ENCODE measurements around the gene PLEKHH1.

The PLEKHH1 gene

GRCh38 chr14:67503331-67503730 is 29.8 kb upstream of the PLEKHH1 start:
- in situ Hi-C loops (cut with HindIII; ENCODE audit: low pct_ligation_motif_present, low pct_unique_long_range_greater_than_20kb, low sequenced_read_pairs), result no loop called here
- DNase-seq, result no peak

- in situ Hi-C loops (cut with HindIII; ENCODE audit: low pct_ligation_motif_present, low pct_unique_long_range_greater_than_20kb, low sequenced_read_pairs), result no loop called here
- DNase-seq, result no peak
Observed at GRCh38 chr14:67505254-67505653, 27.8 kb upstream of the PLEKHH1 start.

DNA sequence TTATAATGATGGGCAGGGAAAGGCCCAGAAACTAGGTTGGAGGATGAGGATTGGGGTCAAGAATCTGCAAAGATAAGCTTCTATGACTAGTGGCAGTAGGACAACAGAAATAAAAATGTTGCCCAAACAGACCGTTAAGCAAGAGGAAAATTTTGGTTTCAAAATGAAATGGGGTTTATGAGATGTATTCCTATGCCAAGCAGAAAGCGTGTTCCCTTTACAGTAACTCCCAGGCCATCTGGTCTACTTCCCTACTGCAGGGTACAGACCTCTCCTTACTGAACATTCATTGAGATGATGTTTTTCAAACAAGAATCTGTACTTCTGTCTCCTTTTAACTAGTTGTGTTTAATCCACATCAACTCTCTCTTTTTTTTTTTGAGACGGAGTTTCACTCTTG is 24.1 kb upstream of the PLEKHH1 start:
- DNase-seq, result no peak
- in situ Hi-C loops (cut with HindIII; ENCODE audit: low pct_ligation_motif_present, low pct_unique_long_range_greater_than_20kb, low sequenced_read_pairs), result no loop called here

DNA sequence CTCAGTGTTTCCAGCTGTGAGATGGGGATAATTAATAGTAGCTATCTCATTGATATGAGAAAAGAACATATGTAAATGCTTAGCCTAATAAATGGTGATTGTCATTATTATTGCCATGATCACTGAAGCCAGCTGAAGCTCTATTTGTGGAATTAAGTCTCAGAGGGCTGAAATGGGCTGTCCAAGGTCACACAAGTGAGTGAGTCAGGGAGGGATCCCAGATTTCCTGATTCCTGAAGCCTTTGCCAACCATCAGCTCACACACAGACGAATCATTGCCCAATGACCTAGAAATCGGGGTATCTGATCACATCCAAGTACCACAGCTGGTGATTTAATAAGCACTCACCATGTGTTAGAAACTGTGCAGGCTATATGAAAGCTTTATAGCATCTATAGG is 23.0 kb upstream of the PLEKHH1 start:
- no peak for DNase-seq
- in situ Hi-C loops (cut with HindIII; ENCODE audit: low pct_ligation_motif_present, low pct_unique_long_range_greater_than_20kb, low sequenced_read_pairs), result no loop called here

DNA sequence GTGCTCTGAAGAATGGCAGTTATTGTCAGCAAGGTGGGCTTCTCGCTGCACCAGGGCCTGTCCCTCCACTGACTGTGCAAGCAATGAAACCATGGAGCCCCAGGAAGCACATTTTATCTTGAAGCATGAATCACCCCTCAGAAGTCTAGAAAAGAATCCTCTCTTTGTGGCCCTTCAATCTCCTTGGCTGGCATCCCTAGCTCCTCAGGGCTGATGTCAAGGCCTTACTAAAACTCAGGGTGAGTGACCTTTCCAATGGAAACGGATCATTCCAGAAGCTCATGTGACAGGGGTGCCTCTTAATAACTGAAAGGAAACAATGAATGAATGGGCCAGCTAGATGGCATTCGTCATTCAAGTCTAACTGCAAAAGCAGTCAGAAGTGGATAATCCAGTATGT is 22.3 kb upstream of the PLEKHH1 start:
- no peak for DNase-seq
- in situ Hi-C loops (cut with HindIII; ENCODE audit: low pct_ligation_motif_present, low pct_unique_long_range_greater_than_20kb, low sequenced_read_pairs), result no loop called here

DNA sequence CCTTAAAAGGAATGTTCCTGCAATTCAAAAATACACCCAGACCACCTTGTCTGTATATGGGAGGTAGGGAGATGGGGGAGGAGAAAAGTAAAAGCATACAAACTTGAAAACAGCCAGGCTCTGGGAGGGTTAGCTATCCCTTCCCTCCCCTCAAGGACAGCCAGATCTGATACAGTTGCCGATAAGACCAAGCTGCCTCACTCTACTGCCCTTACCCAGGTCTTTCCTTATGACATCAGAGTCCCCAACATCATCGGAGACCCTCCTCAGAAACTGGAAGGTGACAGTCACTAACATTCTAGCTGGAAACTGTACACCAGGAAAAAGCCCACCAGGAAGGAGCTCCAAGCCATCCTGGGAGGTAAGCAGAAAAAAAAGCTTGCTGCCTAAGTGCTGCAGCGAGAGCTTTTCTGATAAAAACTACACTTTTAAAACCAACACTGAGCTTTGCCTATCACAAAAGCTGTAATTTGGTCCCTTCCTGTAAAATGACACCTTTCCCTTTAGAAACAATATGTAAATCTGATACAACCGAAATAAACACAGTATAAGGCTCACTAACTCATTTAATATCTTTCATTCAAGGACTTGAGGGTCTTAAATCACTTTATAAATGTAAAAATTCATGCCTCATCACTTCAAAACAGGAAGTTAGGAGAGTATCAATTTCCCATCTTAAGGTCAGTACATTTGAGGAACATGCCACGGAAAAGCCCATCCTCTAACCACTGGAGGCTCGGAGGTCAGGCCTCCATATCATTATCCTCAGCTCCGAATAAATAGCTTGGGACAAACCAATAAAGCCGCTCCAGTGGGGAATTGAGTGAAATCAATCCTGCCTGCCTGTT is 20.4 kb upstream of the PLEKHH1 start:
- in situ Hi-C loops (cut with HindIII; ENCODE audit: low pct_ligation_motif_present, low pct_unique_long_range_greater_than_20kb, low sequenced_read_pairs), result no loop called here
- no peak for DNase-seq

DNA sequence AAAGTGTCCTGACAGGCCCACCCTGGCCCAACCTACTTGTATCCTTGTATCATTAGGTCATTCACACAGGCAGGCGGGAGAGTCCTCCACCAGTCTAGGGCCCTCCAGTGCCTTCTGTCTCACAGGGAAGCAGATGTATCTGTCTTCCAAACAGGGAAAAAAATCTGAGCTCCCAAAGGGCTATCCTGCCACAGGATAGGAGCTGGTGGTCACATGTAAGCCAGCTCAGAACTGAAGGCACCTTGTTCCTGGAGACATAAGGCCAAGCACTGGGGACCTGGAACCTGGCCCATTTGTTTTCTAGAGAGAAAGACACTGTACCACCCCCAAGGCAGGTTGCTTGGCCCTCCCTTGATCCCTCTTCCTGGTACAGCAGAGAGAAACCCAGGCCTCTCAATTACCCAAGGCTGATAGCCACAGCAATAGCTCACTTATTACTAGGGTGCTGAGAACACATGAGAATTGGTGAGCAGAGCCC is 19.4 kb upstream of the PLEKHH1 start:
- DNase-seq, result no peak
- in situ Hi-C loops (cut with HindIII; ENCODE audit: low pct_ligation_motif_present, low pct_unique_long_range_greater_than_20kb, low sequenced_read_pairs), result no loop called here

- in situ Hi-C loops (cut with HindIII; ENCODE audit: low pct_ligation_motif_present, low pct_unique_long_range_greater_than_20kb, low sequenced_read_pairs), result no loop called here
- no peak for DNase-seq
Observed at GRCh38 chr14:67514203-67514607, 18.9 kb upstream of the PLEKHH1 start.

- in situ Hi-C loops (cut with HindIII; ENCODE audit: low pct_ligation_motif_present, low pct_unique_long_range_greater_than_20kb, low sequenced_read_pairs), result no loop called here
- DNase-seq, result peak; percentile 42
Observed at GRCh38 chr14:67514650-67515385, 18.3 kb upstream of the PLEKHH1 start.

DNA sequence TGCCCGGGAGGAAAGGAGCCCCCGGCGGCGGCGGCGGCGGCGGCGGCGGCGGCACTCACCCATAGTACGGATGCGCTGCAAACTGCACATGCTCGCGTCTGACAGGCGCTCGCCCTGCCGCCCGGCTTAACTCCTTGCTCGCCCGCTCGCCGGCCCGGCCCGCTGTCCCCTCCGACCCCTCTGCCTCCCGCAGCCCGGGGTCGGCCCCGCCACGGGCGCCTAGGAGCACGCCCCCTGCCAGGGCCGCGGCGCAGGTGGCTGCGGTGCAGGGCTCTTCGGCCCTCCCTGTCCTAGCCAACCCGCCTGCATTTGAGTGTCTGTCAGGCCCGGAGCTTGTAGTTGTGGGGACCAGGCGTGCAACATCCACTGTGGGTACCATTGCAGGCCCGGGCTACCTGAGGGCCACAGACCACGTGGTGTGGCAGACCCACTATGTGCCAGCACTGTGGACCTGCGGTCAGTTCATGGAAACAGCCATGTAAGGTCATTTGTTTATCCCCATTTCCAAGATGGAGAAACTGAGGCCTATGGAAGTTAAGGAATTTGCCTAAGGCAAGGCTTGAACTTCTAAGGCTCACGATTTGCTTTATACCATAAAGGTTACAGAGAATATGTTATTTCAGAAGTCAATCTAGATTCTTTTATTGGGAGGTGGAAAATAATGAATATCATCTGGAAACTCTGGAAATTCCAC is 17.6 kb upstream of the PLEKHH1 start:
- no peak for DNase-seq
- in situ Hi-C loops (cut with HindIII; ENCODE audit: low pct_ligation_motif_present, low pct_unique_long_range_greater_than_20kb, low sequenced_read_pairs), result no loop called here

DNA sequence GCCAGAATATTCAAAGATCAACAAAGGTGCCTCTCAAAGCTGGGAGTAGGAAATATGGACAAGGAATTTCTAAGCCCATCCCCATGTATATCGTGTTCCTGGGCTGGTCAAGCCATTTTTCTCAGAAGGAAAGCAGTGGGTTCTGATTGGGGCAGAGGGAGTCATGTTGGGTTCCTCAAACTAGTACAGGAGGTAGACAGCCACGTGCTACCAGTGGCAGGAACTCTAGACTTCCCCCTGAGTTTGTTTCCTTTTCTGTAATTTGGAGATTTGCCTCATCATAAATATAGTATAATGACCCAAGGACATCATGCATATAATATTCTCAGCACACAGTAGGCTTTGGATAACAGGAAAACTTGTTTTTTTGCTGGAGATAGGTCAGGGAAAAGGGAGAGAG is 16.4 kb upstream of the PLEKHH1 start:
- in situ Hi-C loops (cut with HindIII; ENCODE audit: low pct_ligation_motif_present, low pct_unique_long_range_greater_than_20kb, low sequenced_read_pairs), result no loop called here
- DNase-seq, result no peak

- peak; percentile 35 for DNase-seq
- in situ Hi-C loops (cut with HindIII; ENCODE audit: low pct_ligation_motif_present, low pct_unique_long_range_greater_than_20kb, low sequenced_read_pairs), result no loop called here
Observed at GRCh38 chr14:67517083-67517482, 16.0 kb upstream of the PLEKHH1 start.

DNA sequence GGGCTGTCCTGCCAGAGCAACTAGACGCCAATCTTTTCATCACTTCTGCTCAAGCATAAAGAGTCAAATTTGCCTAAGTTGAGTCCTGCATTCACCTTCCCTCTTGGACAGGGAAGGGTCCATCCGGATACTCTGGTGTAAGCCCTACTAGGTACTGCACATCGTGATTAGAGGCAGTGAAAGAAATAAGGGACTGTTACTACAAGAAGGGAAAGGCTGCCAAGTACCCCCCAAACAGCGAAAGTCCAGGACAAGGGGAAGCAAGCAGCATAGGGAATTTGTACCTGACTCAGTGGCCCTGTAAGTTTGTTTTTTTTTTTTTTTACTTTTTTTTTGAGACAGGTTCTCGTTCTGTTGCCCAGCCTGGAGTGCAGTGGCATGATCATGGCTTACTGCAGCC is 13.7 kb upstream of the PLEKHH1 start:
- in situ Hi-C loops (cut with HindIII; ENCODE audit: low pct_ligation_motif_present, low pct_unique_long_range_greater_than_20kb, low sequenced_read_pairs), result no loop called here
- no peak for DNase-seq

DNA sequence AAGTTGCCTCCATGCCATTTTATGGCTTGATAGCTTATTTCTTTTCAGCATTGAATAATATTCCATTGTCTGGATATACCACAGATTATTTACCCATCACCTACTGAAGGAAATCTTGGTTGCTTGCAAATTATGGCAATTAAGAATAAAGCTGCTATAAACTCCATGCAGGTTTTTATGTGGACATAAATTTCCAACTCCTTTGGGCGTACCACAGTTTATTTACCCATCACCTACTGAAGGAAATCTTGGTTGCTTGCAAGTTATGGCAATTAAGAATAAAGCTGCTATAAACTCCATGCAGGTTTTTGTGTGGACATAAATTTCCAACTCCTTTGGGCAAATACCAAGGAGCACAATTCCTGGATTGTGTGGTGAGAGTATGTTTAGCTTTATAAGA is 12.6 kb upstream of the PLEKHH1 start:
- no peak for DNase-seq
- in situ Hi-C loops (cut with HindIII; ENCODE audit: low pct_ligation_motif_present, low pct_unique_long_range_greater_than_20kb, low sequenced_read_pairs), result no loop called here

GRCh38 chr14:67522270-67522669 is 10.8 kb upstream of the PLEKHH1 start:
- DNase-seq, result no peak
- in situ Hi-C loops (cut with HindIII; ENCODE audit: low pct_ligation_motif_present, low pct_unique_long_range_greater_than_20kb, low sequenced_read_pairs), result no loop called here

- DNase-seq, result no peak
- in situ Hi-C loops (cut with HindIII; ENCODE audit: low pct_ligation_motif_present, low pct_unique_long_range_greater_than_20kb, low sequenced_read_pairs), result no loop called here
Observed at GRCh38 chr14:67523764-67524633, 9.1 kb upstream of the PLEKHH1 start.

DNA sequence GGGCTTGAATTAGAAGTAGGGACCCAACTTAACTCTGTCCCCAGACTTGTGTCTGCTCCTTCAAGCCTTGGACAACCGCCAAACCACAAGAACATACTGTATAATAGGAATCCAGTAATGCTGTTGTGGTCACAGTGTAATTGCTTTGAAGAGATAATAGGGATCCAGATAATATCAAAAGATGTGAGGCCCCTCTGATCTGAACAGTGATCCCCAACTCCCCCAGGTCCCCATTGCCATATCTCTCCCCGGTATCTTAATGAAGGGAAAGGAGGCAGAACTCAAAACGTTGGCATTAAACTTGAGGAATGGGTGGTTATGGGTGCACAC is 8.5 kb upstream of the PLEKHH1 start:
- no peak for DNase-seq
- in situ Hi-C loops (cut with HindIII; ENCODE audit: low pct_ligation_motif_present, low pct_unique_long_range_greater_than_20kb, low sequenced_read_pairs), result no loop called here

- no peak for DNase-seq
- in situ Hi-C loops (cut with HindIII; ENCODE audit: low pct_ligation_motif_present, low pct_unique_long_range_greater_than_20kb, low sequenced_read_pairs), result no loop called here
Observed at GRCh38 chr14:67525389-67525788, 7.7 kb upstream of the PLEKHH1 start.

DNA sequence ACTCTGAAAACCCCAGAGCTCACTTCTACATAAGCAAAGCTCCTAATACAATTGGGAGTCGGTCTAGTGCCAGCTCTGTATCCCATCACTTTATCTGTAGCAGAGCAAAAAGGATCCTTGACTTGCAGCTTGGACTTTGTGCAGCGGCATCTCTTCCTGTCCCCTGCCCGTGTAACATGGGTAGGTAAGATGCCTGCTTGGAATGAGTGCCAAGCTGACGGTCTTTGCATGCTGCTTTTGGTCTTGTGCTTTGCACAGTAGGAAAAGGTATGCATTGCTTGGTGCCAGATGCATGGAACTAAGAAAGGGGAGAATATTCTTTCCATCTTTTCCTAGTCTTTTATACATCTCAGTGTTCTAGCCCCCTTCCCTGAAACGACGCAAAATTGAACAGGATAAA is 6.9 kb upstream of the PLEKHH1 start:
- no peak for DNase-seq
- in situ Hi-C loops (cut with HindIII; ENCODE audit: low pct_ligation_motif_present, low pct_unique_long_range_greater_than_20kb, low sequenced_read_pairs), result no loop called here

Measured in ACHN (cell line).